ENCODE data around the gene SLC66A2. TPM values are rescaled to one million over a fixed set of nuclear protein-coding genes. Genes with fewer than 3 reads are reported as not detected.
A peak's percentile ranks its signal among the peaks of the same experiment; 100 is the strongest.

Gene SLC66A2
- total RNA-seq, 2 donors from 2014 or later: 30.4 to 50.8 TPM

DNA sequence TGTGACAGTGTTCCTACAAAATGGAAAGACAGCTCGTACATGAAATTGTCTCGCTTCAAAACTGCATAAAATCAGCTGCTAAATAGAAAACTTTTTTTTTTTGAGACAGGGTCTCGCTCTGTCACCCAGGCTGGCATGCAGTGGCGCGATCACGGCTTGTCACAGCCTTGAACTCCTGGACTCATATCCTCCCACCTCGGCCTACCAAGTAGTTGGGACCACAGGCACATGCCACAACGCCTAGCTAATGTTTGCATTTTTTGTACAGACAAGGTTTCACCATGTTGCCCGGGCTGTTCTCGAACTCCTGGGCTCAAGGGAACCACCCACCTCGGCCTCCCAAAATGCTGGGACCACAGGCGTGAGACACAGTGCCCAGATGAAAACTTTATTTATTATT is 33.7 kb upstream of the SLC66A2 start:
- DNase-seq (no peak), ATAC-seq (no peak)
- intact Hi-C loops (cut with DNase I): loop anchor here (10.0 kb wide), 1 partner anchor 50 kb away; no protein-coding TSS in a partner anchor
- Histone ChIP-seq H3K9me3 (no peaks in the 10 kb centered on the region), H3K4me1 (peaks cover 42% of the 10 kb centered on the region), H3K27ac (no peak overlapping the region), H3K36me3 (replicated peaks in 1 of 2; ENCODE audit: insufficient read depth in 1 of 2, low read depth in 2 of 2) (no peaks in the 10 kb centered on the region), H3K4me3 (no peak overlapping the region), H3K27me3 (no peaks in the 10 kb centered on the region)
- TF ChIP-seq, protein P1, sequence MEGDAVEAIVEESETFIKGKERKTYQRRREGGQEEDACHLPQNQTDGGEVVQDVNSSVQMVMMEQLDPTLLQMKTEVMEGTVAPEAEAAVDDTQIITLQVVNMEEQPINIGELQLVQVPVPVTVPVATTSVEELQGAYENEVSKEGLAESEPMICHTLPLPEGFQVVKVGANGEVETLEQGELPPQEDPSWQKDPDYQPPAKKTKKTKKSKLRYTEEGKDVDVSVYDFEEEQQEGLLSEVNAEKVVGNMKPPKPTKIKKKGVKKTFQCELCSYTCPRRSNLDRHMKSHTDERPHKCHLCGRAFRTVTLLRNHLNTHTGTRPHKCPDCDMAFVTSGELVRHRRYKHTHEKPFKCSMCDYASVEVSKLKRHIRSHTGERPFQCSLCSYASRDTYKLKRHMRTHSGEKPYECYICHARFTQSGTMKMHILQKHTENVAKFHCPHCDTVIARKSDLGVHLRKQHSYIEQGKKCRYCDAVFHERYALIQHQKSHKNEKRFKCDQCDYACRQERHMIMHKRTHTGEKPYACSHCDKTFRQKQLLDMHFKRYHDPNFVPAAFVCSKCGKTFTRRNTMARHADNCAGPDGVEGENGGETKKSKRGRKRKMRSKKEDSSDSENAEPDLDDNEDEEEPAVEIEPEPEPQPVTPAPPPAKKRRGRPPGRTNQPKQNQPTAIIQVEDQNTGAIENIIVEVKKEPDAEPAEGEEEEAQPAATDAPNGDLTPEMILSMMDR (IDR thresholded peaks at IDR 0.05): no peak
- no peak for TF ChIP-seq POLR2A (IDR thresholded peaks at IDR 0.05)
- WGBS, 2 donors: 81 to 83% methylated on average over 12 of the region's 12 CpGs

DNA sequence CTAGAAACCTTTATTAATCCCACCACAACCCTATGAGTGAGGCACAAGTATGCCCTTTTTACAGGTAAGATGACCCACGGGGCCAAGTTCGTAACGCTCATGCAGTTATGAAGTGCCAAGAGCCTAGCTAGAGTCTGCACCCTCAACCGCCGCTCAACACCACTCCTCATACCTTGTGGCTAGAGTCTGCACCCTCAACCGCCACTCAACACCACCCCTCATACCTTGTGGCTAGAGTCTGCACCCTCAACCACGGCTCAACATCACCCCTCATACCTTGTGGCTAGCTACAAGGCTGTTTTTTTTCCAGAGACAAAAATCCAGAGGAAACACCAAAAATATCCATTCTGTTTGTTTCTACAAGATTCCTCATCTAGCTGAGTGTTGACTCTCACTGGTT is 32.3 kb upstream of the SLC66A2 start:
- H3K9me3 ChIP-seq: no peaks in the 10 kb centered on the region
- H3K36me3 ChIP-seq (replicated peaks in 1 of 2; ENCODE audit: insufficient read depth in 1 of 2, low read depth in 2 of 2): no peaks in the 10 kb centered on the region
- no peak overlapping the region for H3K27ac ChIP-seq
- DNase-seq: no peak
- no peaks in the 10 kb centered on the region for H3K27me3 ChIP-seq
- no peak for ATAC-seq
- H3K4me3 ChIP-seq: no peak overlapping the region
- intact Hi-C loops (cut with DNase I): loop anchor here (10.0 kb wide), 1 partner anchor 49 kb away; no protein-coding TSS in a partner anchor
- TF ChIP-seq POLR2A (IDR thresholded peaks at IDR 0.05): no peak
- TF ChIP-seq, protein P1 (IDR thresholded peaks at IDR 0.05): no peak
- H3K4me1 ChIP-seq: peaks cover 36% of the 10 kb centered on the region
- WGBS, 2 donors: 81 to 92% methylated on average over 7 of the region's 7 CpGs

DNA sequence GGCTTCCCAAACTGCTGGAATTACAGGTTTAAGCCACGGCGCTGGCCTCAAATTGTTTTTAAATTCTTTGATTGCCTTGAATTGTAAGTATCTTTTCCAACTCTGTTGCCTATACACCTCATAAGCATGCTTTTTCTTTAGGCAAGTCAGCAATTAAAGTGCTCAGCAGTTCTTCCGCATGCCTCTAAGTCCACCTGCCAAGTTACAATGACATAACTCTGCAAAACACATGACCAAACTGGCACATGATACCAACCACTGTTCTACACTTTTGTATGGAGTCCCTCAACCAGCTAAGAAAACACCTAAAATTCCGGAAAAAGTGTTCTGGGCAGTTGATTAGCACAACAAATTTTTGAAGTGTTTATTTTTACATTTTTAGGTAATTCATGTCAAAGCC is 31.8 kb upstream of the SLC66A2 start:
- no peak overlapping the region for H3K4me3 ChIP-seq
- ATAC-seq: peak; percentile 61
- no peaks in the 10 kb centered on the region for H3K36me3 ChIP-seq (replicated peaks in 1 of 2; ENCODE audit: insufficient read depth in 1 of 2, low read depth in 2 of 2)
- H3K27me3 ChIP-seq: no peaks in the 10 kb centered on the region
- WGBS, 2 donors: 69 to 76% methylated on average over 4 of the region's 4 CpGs
- no peak for TF ChIP-seq POLR2A (IDR thresholded peaks at IDR 0.05)
- TF ChIP-seq, protein P1 (IDR thresholded peaks at IDR 0.05): no peak
- DNase-seq: peak in 2 of 4 donors; percentile 30 to 31
- H3K9me3 ChIP-seq: no peaks in the 10 kb centered on the region
- H3K4me1 ChIP-seq: peaks cover 36% of the 10 kb centered on the region
- peak overlapping the region in 2 of 4 donors; percentile 5 to 26 for H3K27ac ChIP-seq
- intact Hi-C loops (cut with DNase I): loop anchor here (10.0 kb wide), 1 partner anchor 48 kb away; no protein-coding TSS in a partner anchor

DNA sequence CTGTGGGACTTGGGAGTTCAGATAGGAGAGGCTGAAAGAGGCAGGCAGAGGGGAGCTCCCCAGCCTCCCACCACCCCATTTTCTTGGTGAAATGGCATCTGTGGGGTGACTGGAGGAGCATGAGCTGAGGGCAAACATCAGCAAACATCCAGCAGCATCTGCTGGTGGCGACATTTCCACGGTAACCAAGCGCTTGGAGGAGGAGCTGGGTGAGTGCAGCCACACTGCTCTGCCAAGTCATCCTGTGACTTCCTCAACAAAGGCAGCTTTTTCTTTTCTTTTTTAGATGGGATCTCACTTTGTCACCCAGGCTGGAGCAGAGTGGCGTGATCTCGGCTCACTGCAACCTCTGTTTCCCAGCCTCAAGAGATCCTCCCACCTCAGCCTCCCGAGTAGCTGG is 31.3 kb upstream of the SLC66A2 start:
- DNase-seq (peak in 2 of 4 donors; percentile 24 to 32), ATAC-seq (no peak)
- WGBS, 2 donors: 75 to 88% methylated on average over 6 of the region's 6 CpGs
- Histone ChIP-seq H3K36me3 (replicated peaks in 1 of 2; ENCODE audit: insufficient read depth in 1 of 2, low read depth in 2 of 2) (no peaks in the 10 kb centered on the region), H3K4me1 (peaks cover 34% of the 10 kb centered on the region), H3K27ac (peak overlapping the region in 2 of 4 donors; percentile 5 to 26), H3K4me3 (no peak overlapping the region), H3K9me3 (no peaks in the 10 kb centered on the region), H3K27me3 (no peaks in the 10 kb centered on the region)
- TF ChIP-seq, protein P1 (IDR thresholded peaks at IDR 0.05): no peak
- TF ChIP-seq POLR2A (IDR thresholded peaks at IDR 0.05): no peak
- intact Hi-C loops (cut with DNase I): loop anchor here (10.0 kb wide), 1 partner anchor 48 kb away; no protein-coding TSS in a partner anchor

DNA sequence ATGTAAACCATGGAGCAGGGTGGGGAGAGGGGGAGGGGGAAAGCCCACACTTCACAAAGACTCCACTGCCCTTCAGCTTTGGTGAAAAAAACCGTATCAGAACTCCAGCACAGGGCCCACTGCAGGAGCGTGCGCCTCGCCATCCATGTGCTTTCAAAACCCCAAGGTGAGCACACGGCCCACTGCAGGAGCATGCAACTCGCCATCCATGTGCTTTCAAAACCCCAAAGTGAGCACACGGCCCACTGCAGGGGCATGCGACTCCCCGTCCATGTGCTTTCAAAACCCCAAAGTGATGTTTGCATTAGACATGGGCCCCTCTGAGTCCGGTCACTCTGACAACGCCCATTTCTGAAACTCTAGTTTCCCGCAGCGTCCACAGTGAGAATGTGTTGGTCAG is 29.1 kb upstream of the SLC66A2 start:
- TF ChIP-seq POLR2A (IDR thresholded peaks at IDR 0.05): no peak
- TF ChIP-seq, protein P1 (IDR thresholded peaks at IDR 0.05): no peak
- Histone ChIP-seq H3K9me3 (no peaks in the 10 kb centered on the region), H3K4me3 (no peak overlapping the region), H3K27ac (no peak overlapping the region), H3K4me1 (peaks cover 23% of the 10 kb centered on the region), H3K36me3 (replicated peaks in 1 of 2; ENCODE audit: insufficient read depth in 1 of 2, low read depth in 2 of 2) (no peaks in the 10 kb centered on the region), H3K27me3 (no peaks in the 10 kb centered on the region)
- intact Hi-C loops (cut with DNase I): loop anchor here (10.0 kb wide), 1 partner anchor 46 kb away; no protein-coding TSS in a partner anchor
- DNase-seq (no peak), ATAC-seq (no peak)
- 88 to 93% methylated on average over 13 of the region's 13 CpGs for WGBS, 2 donors
